Measurements from ENCODE around the gene EXO1. TPM values are rescaled to one million over a fixed set of nuclear protein-coding genes. Genes with fewer than 3 reads are reported as not detected.
A peak's percentile ranks its signal among the peaks of the same experiment; 100 is the strongest.
"Not testable (repeated sequence)": the region's sequence is repeated elsewhere in the genome, so short reads cannot be mapped to it uniquely, and the experiment has no call there.

Gene EXO1
- total RNA-seq, 2 donors from 2014 or later: 42.1 to 56.2 TPM

DNA sequence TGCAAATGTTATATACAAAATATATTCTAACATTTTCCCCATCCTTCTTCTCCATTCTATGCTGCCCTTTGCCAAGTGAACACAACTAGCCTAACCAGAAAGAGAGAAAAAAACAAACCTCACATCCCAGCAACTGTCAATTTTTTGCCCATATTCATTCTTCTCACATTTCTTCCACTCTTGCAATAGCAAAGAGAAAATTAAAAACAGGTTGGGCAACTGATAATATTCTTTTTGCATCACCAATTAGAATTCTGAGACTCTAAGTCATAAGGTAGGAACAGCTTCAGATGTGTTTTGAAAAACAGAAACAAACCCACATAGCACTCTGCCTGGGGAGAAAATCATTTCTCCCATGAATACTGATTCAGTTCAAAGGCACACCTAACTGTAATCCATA is 25.2 kb upstream of the EXO1 start:
- no peaks in the 10 kb centered on the region for H3K4me1 Mint-ChIP-seq (ENCODE audit: low read depth)
- no peak overlapping the region for H3K27ac Mint-ChIP-seq
- H3K36me3 Mint-ChIP-seq (ENCODE audit: insufficient read depth in 2 of 2): no peaks in the 10 kb centered on the region
- ATAC-seq (replicated peaks in 1 of 2): no peak
- no peak overlapping the region for H3K4me3 Mint-ChIP-seq
- DNase-seq: no peak
- peaks cover under 1% of the 10 kb centered on the region for H3K27me3 Mint-ChIP-seq (ENCODE audit: low read depth)
- no peaks in the 10 kb centered on the region for H3K9me3 Mint-ChIP-seq

DNA sequence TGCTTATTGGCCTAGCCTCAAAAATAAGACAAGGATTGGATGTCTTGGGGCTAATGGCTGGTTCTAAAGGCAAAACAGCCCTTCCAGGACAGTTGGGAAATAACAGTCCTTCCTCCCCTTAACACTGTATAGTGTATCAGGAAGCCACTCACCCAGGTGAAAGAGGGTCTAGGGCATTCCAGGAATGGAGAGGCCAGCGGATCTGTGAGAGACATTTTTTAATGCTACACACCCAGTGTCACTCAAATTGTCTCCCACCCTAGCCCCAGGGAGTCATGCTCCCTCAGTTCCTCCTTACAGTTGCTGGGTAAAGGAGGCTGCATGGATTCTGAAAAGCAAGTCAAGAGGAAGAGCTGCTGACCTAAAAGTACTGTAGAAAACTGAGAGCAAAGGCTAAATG is 24.1 kb upstream of the EXO1 start:
- H3K9me3 Mint-ChIP-seq: no peaks in the 10 kb centered on the region
- H3K27ac Mint-ChIP-seq: no peak overlapping the region
- no peaks in the 10 kb centered on the region for H3K27me3 Mint-ChIP-seq (ENCODE audit: low read depth)
- no peaks in the 10 kb centered on the region for H3K4me1 Mint-ChIP-seq (ENCODE audit: low read depth)
- DNase-seq (no peak), ATAC-seq (replicated peaks in 1 of 2) (no peak)
- no peak overlapping the region for H3K4me3 Mint-ChIP-seq
- no peaks in the 10 kb centered on the region for H3K36me3 Mint-ChIP-seq (ENCODE audit: insufficient read depth in 2 of 2)

- DNase-seq (no peak), ATAC-seq (replicated peaks in 1 of 2) (no peak)
- H3K36me3 Mint-ChIP-seq (ENCODE audit: insufficient read depth in 2 of 2): no peaks in the 10 kb centered on the region
- H3K4me1 Mint-ChIP-seq (ENCODE audit: low read depth): no peaks in the 10 kb centered on the region
- no peaks in the 10 kb centered on the region for H3K27me3 Mint-ChIP-seq (ENCODE audit: low read depth)
- H3K27ac Mint-ChIP-seq: no peak overlapping the region
- no peak overlapping the region for H3K4me3 Mint-ChIP-seq
- no peaks in the 10 kb centered on the region for H3K9me3 Mint-ChIP-seq
Observed at GRCh38 chr1:241825581-241825980, 22.4 kb upstream of the EXO1 start.

DNA sequence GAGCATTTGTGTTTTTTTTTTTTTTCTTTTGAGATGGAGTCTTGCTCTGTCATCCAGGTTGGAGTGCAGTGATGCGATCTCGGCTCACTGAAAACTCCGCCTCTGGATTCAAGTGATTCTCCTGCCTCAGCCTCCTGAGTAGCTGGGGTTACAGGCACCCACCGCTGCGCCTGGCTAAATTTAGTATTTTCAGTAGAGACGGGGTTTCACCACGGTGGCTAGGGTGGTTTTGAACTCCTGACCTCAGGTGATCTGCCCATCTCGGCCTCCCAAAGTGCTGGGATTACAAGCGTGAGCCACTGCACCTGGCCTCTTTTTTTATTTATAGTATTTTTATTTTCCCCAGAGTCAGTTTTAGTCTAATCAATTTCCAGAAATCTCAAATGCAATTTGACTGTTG is 21.4 kb upstream of the EXO1 start:
- H3K9me3 Mint-ChIP-seq; H3K4me1 Mint-ChIP-seq (ENCODE audit: low read depth); H3K36me3 Mint-ChIP-seq (ENCODE audit: insufficient read depth in 2 of 2); H3K4me3 Mint-ChIP-seq; DNase-seq; H3K27ac Mint-ChIP-seq; ATAC-seq (replicated peaks in 1 of 2); H3K27me3 Mint-ChIP-seq (ENCODE audit: low read depth): not testable (repeated sequence)

DNA sequence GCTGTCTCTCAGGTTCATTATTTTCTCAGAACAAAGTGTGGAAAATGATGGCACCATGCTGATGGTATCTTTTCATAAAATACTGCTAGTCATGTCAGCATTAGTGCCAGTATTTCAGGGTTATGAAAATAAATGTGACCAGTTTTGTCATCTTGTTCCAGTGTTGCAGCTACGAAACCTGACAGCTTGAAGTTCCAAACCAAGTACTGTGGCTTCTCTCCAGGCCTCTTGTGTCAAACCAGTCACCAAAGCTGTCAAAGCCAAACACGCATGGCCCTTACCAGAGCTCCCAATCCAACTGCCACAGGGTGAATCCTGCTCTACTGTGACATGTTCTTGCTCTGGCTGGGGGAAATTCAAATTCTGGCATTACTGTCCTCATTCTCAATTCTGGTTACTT is 20.7 kb upstream of the EXO1 start:
- Mint-ChIP-seq H3K4me3 (no peak overlapping the region), H3K4me1 (ENCODE audit: low read depth) (no peaks in the 10 kb centered on the region), H3K9me3 (no peaks in the 10 kb centered on the region), H3K36me3 (ENCODE audit: insufficient read depth in 2 of 2) (no peaks in the 10 kb centered on the region), H3K27ac (no peak overlapping the region), H3K27me3 (ENCODE audit: low read depth) (peaks cover 8% of the 10 kb centered on the region)
- no peak for ATAC-seq (replicated peaks in 1 of 2)
- no peak for DNase-seq

DNA sequence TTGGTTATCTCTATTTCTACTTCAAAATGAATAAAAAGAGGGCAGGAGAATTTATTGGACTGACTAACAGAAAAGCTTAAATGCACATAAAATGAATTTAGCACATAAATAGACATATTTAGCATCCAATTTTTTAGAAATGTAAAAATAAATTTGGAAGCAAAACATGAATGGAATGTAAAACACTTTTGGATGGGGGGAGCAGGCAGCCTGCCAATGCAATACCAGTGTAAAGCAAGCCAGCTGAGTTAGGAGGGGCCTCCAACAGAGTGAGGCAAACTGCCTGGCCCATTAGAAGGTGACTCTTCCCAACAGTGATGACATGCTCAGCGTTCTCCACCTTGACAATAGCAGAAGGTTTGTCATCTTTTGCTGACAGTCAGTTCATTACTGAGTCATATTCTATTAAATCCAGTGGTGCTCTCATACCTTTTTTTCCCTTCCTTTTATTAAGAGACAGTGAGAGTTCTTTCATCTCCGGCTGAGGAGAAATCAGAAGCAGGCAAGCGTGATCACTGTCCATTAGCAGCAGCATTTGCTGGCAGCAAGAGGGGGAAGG is 19.5 kb upstream of the EXO1 start:
- no peak for DNase-seq
- H3K27ac Mint-ChIP-seq: no peak overlapping the region
- H3K4me1 Mint-ChIP-seq (ENCODE audit: low read depth): no peaks in the 10 kb centered on the region
- peaks cover 15% of the 10 kb centered on the region for H3K27me3 Mint-ChIP-seq (ENCODE audit: low read depth)
- no peaks in the 10 kb centered on the region for H3K9me3 Mint-ChIP-seq
- ATAC-seq (replicated peaks in 1 of 2): no peak
- no peak overlapping the region for H3K4me3 Mint-ChIP-seq
- no peaks in the 10 kb centered on the region for H3K36me3 Mint-ChIP-seq (ENCODE audit: insufficient read depth in 2 of 2)

GRCh38 chr1:241829468-241829867 is 18.5 kb upstream of the EXO1 start:
- no peak for ATAC-seq (replicated peaks in 1 of 2)
- Mint-ChIP-seq H3K9me3 (no peaks in the 10 kb centered on the region), H3K27me3 (ENCODE audit: low read depth) (peaks cover 15% of the 10 kb centered on the region)

DNA sequence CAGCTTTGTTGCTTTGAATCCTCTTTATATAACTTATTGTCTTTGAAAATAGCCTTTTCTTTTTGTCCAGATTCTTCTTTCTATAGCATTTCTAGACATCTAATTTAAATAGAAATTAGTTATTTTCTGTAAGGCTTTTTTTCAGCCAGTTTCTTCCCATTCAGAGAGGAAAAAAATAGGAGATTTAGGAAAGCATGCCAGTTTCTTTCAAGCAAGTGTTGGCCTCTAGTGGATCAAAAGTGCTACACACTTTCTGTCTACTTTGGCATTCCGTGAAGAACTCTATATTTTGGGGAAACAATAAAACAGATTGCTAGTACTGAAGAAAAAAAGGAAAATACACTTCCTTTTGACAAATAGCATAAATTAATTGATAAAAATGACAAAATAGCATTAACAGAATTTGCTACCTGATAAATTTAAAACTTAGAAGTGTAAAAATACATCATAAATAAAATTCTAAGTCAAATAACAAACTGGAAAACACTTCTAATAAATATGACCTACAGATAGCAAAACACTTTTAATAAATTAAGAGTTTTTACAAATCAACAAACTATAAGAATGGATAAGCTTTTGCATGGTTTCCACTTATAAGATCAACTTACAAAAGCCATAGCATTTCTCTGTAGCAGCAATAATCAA is 13.1 kb upstream of the EXO1 start:
- H3K9me3 Mint-ChIP-seq: no peaks in the 10 kb centered on the region
- DNase-seq (no peak), ATAC-seq (replicated peaks in 1 of 2) (no peak)
- no peak overlapping the region for H3K27ac Mint-ChIP-seq
- no peak overlapping the region for H3K4me3 Mint-ChIP-seq
- H3K27me3 Mint-ChIP-seq (ENCODE audit: low read depth): peaks cover 23% of the 10 kb centered on the region
- no peaks in the 10 kb centered on the region for H3K36me3 Mint-ChIP-seq (ENCODE audit: insufficient read depth in 2 of 2)
- peaks cover 7% of the 10 kb centered on the region for H3K4me1 Mint-ChIP-seq (ENCODE audit: low read depth)

More at GRCh38 chr1:241829468-241829867, 18.5 kb upstream of the EXO1 start:
- H3K27ac Mint-ChIP-seq: no peak overlapping the region
- H3K4me1 Mint-ChIP-seq (ENCODE audit: low read depth): no peaks in the 10 kb centered on the region
- no peak for DNase-seq
- H3K4me3 Mint-ChIP-seq: no peak overlapping the region
- H3K36me3 Mint-ChIP-seq (ENCODE audit: insufficient read depth in 2 of 2): no peaks in the 10 kb centered on the region

DNA sequence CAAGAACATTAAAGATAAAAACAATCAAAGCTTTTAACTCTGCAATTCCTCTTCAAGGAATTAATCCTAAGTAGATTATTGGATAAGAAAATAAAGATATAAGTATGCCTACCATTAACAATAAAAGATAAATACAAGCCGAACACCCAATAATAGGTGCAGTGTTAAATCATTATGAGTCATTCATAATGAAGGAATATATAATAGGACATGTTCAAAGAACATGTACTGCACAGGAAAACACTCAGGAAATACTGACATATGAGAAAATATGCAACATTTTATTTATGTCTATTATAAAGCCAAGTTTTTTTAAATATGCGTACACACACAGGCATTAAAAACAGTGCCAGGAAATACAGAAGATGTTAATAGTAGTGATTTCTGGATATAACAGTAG is 11.1 kb upstream of the EXO1 start:
- Mint-ChIP-seq H3K27me3 (ENCODE audit: low read depth) (peaks cover 25% of the 10 kb centered on the region), H3K27ac (no peak overlapping the region), H3K9me3 (no peaks in the 10 kb centered on the region), H3K4me3 (no peak overlapping the region), H3K36me3 (ENCODE audit: insufficient read depth in 2 of 2) (no peaks in the 10 kb centered on the region), H3K4me1 (ENCODE audit: low read depth) (peaks cover 10% of the 10 kb centered on the region)
- no peak for ATAC-seq (replicated peaks in 1 of 2)
- DNase-seq: no peak

GRCh38 chr1:241837416-241837815 is 10.6 kb upstream of the EXO1 start:
- Mint-ChIP-seq H3K4me3 (no peak overlapping the region), H3K4me1 (ENCODE audit: low read depth) (peaks cover 10% of the 10 kb centered on the region), H3K36me3 (ENCODE audit: insufficient read depth in 2 of 2) (no peaks in the 10 kb centered on the region), H3K9me3 (no peaks in the 10 kb centered on the region), H3K27ac (no peak overlapping the region), H3K27me3 (ENCODE audit: low read depth) (peaks cover 24% of the 10 kb centered on the region)
- DNase-seq (no peak), ATAC-seq (replicated peaks in 1 of 2) (no peak)

GRCh38 chr1:241837901-241838300 is 10.1 kb upstream of the EXO1 start:
- no peak overlapping the region for H3K4me3 Mint-ChIP-seq
- H3K9me3 Mint-ChIP-seq: no peaks in the 10 kb centered on the region
- peaks cover 10% of the 10 kb centered on the region for H3K4me1 Mint-ChIP-seq (ENCODE audit: low read depth)
- ATAC-seq (replicated peaks in 1 of 2): no peak
- no peak for DNase-seq
- H3K27me3 Mint-ChIP-seq (ENCODE audit: low read depth): peaks cover 25% of the 10 kb centered on the region
- H3K27ac Mint-ChIP-seq: no peak overlapping the region
- H3K36me3 Mint-ChIP-seq (ENCODE audit: insufficient read depth in 2 of 2): no peaks in the 10 kb centered on the region

DNA sequence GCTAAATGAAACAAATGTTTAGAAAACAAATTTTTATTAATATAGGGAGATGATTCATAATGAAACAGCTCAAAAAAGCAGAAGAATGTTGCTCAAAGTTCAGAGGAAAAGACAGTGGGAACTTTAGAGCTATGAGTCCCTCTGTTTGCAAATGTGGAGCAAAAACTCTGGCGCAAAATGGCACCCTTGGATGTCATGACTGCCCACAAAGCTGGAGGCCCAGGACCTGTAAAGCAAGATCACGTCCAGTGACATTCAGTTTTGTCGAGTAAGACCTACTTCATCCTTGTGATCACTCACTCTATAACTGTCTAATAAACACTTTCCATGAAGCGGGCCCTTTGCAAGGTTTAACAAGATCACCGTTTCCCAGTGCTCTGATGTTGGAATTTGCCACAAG is 9.1 kb upstream of the EXO1 start:
- DNase-seq (no peak), ATAC-seq (replicated peaks in 1 of 2) (no peak)
- Mint-ChIP-seq H3K4me1 (ENCODE audit: low read depth) (peaks cover 10% of the 10 kb centered on the region), H3K27ac (no peak overlapping the region), H3K9me3 (no peaks in the 10 kb centered on the region), H3K27me3 (ENCODE audit: low read depth) (peaks cover 23% of the 10 kb centered on the region), H3K36me3 (ENCODE audit: insufficient read depth in 2 of 2) (no peaks in the 10 kb centered on the region), H3K4me3 (no peak overlapping the region)

DNA sequence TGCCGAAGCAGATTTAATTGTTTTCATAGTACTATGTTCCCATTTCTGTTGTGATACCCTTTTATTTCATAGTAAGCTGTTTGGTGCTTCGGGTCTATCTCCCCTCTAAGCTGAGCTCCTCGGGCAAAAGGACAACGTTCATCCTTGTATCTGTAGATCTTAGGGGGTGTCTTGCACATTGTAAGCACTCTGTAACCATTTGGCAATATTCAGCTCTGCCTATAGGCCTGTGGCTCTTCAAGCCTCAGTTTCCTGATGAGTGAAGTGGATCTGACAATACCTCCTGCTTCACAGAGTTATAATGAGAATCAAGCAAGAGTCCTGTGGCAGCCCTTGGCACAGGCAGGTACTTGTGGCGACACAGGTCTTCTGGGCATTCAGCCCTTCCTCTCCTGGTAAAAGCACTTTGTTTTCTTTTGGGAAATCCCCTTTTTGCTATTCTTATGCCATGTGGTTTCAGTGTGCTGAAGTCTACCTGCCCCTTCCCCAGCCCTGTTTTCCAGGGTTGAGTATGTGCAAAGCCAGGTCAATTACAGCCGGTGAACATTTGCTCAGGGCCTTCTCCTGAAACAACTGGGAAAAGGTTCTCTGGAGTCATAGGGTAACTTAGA is 8.5 kb upstream of the EXO1 start:
- peak in 1 of 2 donors; percentile 27 for ATAC-seq (replicated peaks in 1 of 2)
- DNase-seq: no peak
- Mint-ChIP-seq H3K27me3 (ENCODE audit: low read depth) (peaks cover 23% of the 10 kb centered on the region), H3K4me1 (ENCODE audit: low read depth) (peaks cover 10% of the 10 kb centered on the region), H3K9me3 (no peaks in the 10 kb centered on the region), H3K27ac (no peak overlapping the region), H3K4me3 (no peak overlapping the region), H3K36me3 (ENCODE audit: insufficient read depth in 2 of 2) (no peaks in the 10 kb centered on the region)

- H3K36me3 Mint-ChIP-seq (ENCODE audit: insufficient read depth in 2 of 2): no peaks in the 10 kb centered on the region
- DNase-seq (no peak), ATAC-seq (replicated peaks in 1 of 2) (no peak)
- H3K4me1 Mint-ChIP-seq (ENCODE audit: low read depth): peaks cover 10% of the 10 kb centered on the region
- H3K27ac Mint-ChIP-seq: no peak overlapping the region
- H3K4me3 Mint-ChIP-seq: no peak overlapping the region
- no peaks in the 10 kb centered on the region for H3K9me3 Mint-ChIP-seq
- peaks cover 23% of the 10 kb centered on the region for H3K27me3 Mint-ChIP-seq (ENCODE audit: low read depth)
Observed at GRCh38 chr1:241840164-241840563, 7.8 kb upstream of the EXO1 start.
